Measurements from ENCODE around the gene FAM216A. TPM values are rescaled to one million over a fixed set of nuclear protein-coding genes. Genes with fewer than 3 reads are reported as not detected.
"Not testable (repeated sequence)": the region's sequence is repeated elsewhere in the genome, so short reads cannot be mapped to it uniquely, and the experiment has no call there.

The FAM216A gene
- total RNA-seq, 3 donors from 2014 or later, result 33.9 to 47.7 (median 41.7) TPM

- Mint-ChIP-seq H3K36me3 (ENCODE audit: insufficient read depth) (no peaks in the 10 kb centered on the region), H3K9me3 (no peaks in the 10 kb centered on the region), H3K27me3 (ENCODE audit: low read depth) (no peaks in the 10 kb centered on the region)
These were observed 45.7 kb downstream of the FAM216A start for GRCh38 chr12:110514363-110514762.

DNA sequence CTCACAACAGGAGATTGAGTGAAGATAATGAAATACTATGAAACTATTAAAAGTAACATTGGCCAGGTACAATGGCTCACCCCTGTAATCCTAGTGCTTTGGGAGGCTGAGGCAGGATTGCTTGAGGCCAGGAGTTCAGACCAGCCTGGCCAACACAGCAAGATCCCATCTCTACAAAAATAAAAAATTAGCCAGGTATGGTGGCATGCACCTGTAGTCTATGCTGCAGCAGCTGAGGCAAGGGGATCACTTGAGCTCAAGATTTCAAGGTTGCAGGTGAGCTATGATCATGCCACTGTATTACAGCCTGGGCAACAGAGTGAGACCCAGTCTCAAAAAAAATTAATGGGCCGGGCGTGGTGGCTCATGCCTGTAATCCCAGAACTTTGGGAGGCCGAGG, 48.4 kb downstream of the FAM216A start:
- Mint-ChIP-seq H3K4me1 (ENCODE audit: low read depth) (peaks cover 6% of the 10 kb centered on the region), H3K27me3 (ENCODE audit: low read depth) (no peaks in the 10 kb centered on the region), H3K9me3 (no peaks in the 10 kb centered on the region), H3K4me3 (no peak overlapping the region), H3K36me3 (ENCODE audit: insufficient read depth) (no peaks in the 10 kb centered on the region)
- ATAC-seq, result no peak
- no peak for DNase-seq

More at GRCh38 chr12:110514363-110514762, 45.7 kb downstream of the FAM216A start:
- DNase-seq (no peak), ATAC-seq (no peak)
- no peaks in the 10 kb centered on the region for H3K4me1 Mint-ChIP-seq (ENCODE audit: low read depth)
- H3K4me3 Mint-ChIP-seq, result no peak overlapping the region

DNA sequence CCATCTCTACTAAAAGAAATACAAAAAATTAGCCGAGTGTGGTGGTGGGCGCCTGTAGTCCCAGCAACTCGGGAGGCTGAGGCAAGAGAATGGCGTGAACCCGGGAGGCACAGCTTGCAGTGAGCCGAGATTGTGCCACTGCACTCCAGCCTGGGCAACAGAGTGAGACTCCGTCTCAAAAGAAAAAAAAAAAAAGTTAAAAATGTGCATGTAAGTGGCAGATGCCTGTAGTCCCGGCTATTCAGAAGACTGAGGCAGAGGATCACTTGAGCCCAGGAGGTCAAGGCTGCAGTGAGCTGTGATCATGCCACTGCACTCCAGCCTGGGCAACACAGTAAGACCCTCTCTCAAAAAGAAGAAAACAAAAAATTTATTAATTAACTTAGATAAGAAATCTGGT, 49.4 kb downstream of the FAM216A start:
- H3K4me1 Mint-ChIP-seq (ENCODE audit: low read depth); H3K4me3 Mint-ChIP-seq; ATAC-seq; H3K27me3 Mint-ChIP-seq (ENCODE audit: low read depth); H3K9me3 Mint-ChIP-seq; H3K36me3 Mint-ChIP-seq (ENCODE audit: insufficient read depth); DNase-seq: not testable (repeated sequence)

DNA sequence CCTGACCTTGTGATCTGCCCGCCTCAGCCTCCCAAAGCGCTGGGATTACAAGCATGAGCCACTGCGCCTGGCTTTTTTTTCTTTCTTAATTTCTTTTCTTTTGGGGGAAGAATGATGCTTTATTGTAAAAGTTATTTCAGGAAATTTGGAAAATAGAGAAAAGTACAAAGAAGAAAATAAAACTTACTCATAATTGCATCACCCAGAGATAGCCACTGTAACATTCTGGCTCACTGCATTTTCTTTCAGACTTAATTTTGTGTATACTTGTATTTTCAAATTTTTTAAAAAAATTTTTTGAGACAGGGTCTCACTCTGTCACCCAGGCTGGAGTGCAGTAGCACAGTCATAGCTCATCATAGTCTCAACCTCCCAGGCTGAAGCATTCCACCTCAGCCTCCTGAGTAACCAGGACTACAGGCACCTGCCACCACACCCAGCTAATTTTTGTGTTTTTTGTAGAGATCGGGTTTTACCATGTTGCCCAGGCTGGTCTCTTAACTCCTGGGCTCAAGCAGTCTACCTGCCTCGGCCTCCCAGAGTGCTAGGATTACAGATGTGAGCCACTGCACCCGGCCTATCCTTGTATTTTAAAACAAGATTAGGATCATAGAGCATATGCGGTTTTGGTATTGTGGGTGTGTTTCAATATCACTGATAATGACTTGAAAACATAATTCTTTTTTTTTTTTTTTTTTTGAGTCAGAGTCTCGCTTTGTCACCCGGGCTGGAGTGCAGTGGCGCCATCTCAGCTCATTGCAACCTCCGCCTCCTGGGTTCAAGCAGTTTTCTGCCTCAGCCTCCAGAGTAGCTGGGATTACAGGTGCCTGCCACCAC, 52.4 kb downstream of the FAM216A start:
- not testable (repeated sequence) for H3K4me1 Mint-ChIP-seq (ENCODE audit: low read depth); H3K27me3 Mint-ChIP-seq (ENCODE audit: low read depth); H3K4me3 Mint-ChIP-seq; H3K9me3 Mint-ChIP-seq; H3K36me3 Mint-ChIP-seq (ENCODE audit: insufficient read depth); DNase-seq
- ATAC-seq, result peak; percentile 88 to 90

- Mint-ChIP-seq H3K27me3 (ENCODE audit: low read depth) (no peaks in the 10 kb centered on the region), H3K9me3 (no peaks in the 10 kb centered on the region), H3K36me3 (ENCODE audit: insufficient read depth) (peaks cover 22% of the 10 kb centered on the region), H3K4me3 (no peak overlapping the region), H3K4me1 (ENCODE audit: low read depth) (peaks cover 21% of the 10 kb centered on the region)
- DNase-seq (no peak), ATAC-seq (no peak)
These were observed 59.7 kb downstream of the FAM216A start for GRCh38 chr12:110528277-110528839.

DNA sequence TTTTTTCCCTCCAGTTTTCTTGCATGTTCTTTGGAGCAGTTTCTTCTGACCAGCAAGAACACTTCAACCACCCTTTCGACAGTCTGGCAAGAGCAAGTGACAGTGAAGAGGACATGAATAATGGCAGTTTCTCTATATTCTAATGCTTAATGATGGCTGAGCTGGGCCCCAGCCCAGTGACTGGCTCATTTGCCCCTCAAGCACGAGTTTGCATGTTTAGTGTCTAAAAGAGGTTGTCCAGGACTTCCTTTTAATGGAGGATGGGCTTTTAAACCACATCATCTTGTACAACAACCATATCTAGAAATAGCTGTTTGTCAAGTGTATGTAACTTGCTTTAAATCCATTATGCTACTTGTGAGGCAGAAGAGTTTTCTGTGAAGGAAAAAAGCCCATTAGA, 61.9 kb downstream of the FAM216A start:
- Mint-ChIP-seq H3K27me3 (ENCODE audit: low read depth) (no peaks in the 10 kb centered on the region), H3K4me1 (ENCODE audit: low read depth) (peaks cover 28% of the 10 kb centered on the region), H3K9me3 (no peaks in the 10 kb centered on the region), H3K4me3 (no peak overlapping the region), H3K36me3 (ENCODE audit: insufficient read depth) (peaks cover 30% of the 10 kb centered on the region)
- no peak for DNase-seq
- ATAC-seq, result no peak

DNA sequence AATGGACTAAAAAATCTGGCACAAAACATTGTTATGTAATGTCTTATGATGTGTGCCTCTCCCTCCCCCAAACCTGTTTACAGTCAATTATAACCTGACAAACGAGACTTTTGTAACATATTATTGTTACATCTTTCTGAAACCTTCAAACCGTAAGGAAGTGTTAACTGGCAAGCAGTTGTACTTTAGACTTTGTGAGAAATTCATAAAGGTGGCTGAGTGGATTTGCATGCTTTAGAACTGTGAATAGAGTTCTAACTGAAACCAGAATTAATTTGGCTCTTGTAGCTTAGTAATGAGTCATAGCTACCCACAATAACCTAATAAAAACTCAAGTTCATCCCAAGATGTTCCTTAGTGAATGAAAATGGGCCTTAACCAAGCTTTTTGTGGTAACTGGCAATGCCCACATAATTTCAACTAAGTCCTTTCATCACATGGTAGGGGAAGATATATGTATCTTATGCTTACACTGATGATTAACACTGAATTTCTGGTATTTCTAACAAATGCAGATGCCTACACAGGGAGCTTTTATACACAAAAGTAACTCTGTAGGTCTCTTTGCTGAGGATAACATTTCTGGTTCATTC, 63.2 kb downstream of the FAM216A start:
- H3K4me3 Mint-ChIP-seq, result no peak overlapping the region
- DNase-seq (no peak), ATAC-seq (peak; percentile 85 to 90)
- H3K9me3 Mint-ChIP-seq, result no peaks in the 10 kb centered on the region
- peaks cover 39% of the 10 kb centered on the region for H3K36me3 Mint-ChIP-seq (ENCODE audit: insufficient read depth)
- no peaks in the 10 kb centered on the region for H3K27me3 Mint-ChIP-seq (ENCODE audit: low read depth)
- peaks cover 31% of the 10 kb centered on the region for H3K4me1 Mint-ChIP-seq (ENCODE audit: low read depth)

DNA sequence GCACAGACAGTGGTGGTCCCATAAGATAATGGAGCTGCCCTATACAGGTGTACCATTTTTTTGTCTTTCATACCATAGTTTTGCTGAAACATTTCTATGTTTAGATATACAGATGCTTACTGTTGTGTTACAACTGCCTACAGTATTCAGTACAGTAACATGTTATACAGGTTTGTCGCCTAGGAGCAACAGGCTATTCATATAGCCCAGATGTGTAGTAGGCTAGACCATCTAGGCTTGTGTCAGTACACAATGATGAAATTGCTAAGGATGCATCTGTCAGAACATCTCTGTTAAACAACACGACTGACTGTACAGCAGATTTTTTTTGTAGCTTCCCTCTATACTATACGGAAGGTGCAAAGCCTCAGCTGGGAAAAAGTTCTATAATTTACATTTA, 64.0 kb downstream of the FAM216A start:
- Mint-ChIP-seq H3K4me3 (no peak overlapping the region), H3K36me3 (ENCODE audit: insufficient read depth) (peaks cover 44% of the 10 kb centered on the region), H3K27me3 (ENCODE audit: low read depth) (no peaks in the 10 kb centered on the region), H3K4me1 (ENCODE audit: low read depth) (peaks cover 31% of the 10 kb centered on the region), H3K9me3 (no peaks in the 10 kb centered on the region)
- no peak for DNase-seq
- ATAC-seq, result no peak

- no peak overlapping the region for H3K4me3 Mint-ChIP-seq
- ATAC-seq (no peak), DNase-seq (no peak)
- H3K4me1 Mint-ChIP-seq (ENCODE audit: low read depth), result peaks cover 31% of the 10 kb centered on the region
- no peaks in the 10 kb centered on the region for H3K27me3 Mint-ChIP-seq (ENCODE audit: low read depth)
- H3K36me3 Mint-ChIP-seq (ENCODE audit: insufficient read depth), result peaks cover 45% of the 10 kb centered on the region
- H3K9me3 Mint-ChIP-seq, result no peaks in the 10 kb centered on the region
These were observed 65.0 kb downstream of the FAM216A start for GRCh38 chr12:110533607-110534006.

GRCh38 chr12:110534811-110535210, 66.2 kb downstream of the FAM216A start:
- H3K27me3 Mint-ChIP-seq (ENCODE audit: low read depth), result no peaks in the 10 kb centered on the region
- DNase-seq, result no peak
- no peaks in the 10 kb centered on the region for H3K9me3 Mint-ChIP-seq
- peaks cover 51% of the 10 kb centered on the region for H3K36me3 Mint-ChIP-seq (ENCODE audit: insufficient read depth)
- H3K4me1 Mint-ChIP-seq (ENCODE audit: low read depth), result peaks cover 28% of the 10 kb centered on the region
- ATAC-seq, result no peak
- no peak overlapping the region for H3K4me3 Mint-ChIP-seq

GRCh38 chr12:110536834-110537604, 68.4 kb downstream of the FAM216A start:
- peaks cover 42% of the 10 kb centered on the region for H3K36me3 Mint-ChIP-seq (ENCODE audit: insufficient read depth)

GRCh38 chr12:110537605-110538409, 69.2 kb downstream of the FAM216A start:
- no peak overlapping the region for H3K4me3 Mint-ChIP-seq
- no peak for DNase-seq
- H3K36me3 Mint-ChIP-seq (ENCODE audit: insufficient read depth), result peaks cover 45% of the 10 kb centered on the region
- no peaks in the 10 kb centered on the region for H3K27me3 Mint-ChIP-seq (ENCODE audit: low read depth)
- peaks cover 12% of the 10 kb centered on the region for H3K4me1 Mint-ChIP-seq (ENCODE audit: low read depth)
- no peaks in the 10 kb centered on the region for H3K9me3 Mint-ChIP-seq
- no peak for ATAC-seq

More at GRCh38 chr12:110536834-110537604, 68.4 kb downstream of the FAM216A start:
- no peaks in the 10 kb centered on the region for H3K9me3 Mint-ChIP-seq
- peaks cover 17% of the 10 kb centered on the region for H3K4me1 Mint-ChIP-seq (ENCODE audit: low read depth)
- no peak for DNase-seq
- no peaks in the 10 kb centered on the region for H3K27me3 Mint-ChIP-seq (ENCODE audit: low read depth)
- H3K4me3 Mint-ChIP-seq, result no peak overlapping the region
- no peak for ATAC-seq

GRCh38 chr12:110538869-110539622, 70.4 kb downstream of the FAM216A start:
- ATAC-seq (no peak), DNase-seq (no peak)
- Mint-ChIP-seq H3K9me3 (no peaks in the 10 kb centered on the region), H3K4me3 (no peak overlapping the region), H3K4me1 (ENCODE audit: low read depth) (peaks cover 16% of the 10 kb centered on the region), H3K36me3 (ENCODE audit: insufficient read depth) (peaks cover 52% of the 10 kb centered on the region), H3K27me3 (ENCODE audit: low read depth) (no peaks in the 10 kb centered on the region)
